ENCODE data around the gene PRDM16.
A peak's percentile ranks its signal among the peaks of the same experiment; 100 is the strongest.

Gene PRDM16

GRCh38 chr1:3212453-3213355, 143.7 kb downstream of the PRDM16 start:
- DNase-seq: no peak

- DNase-seq: no peak
Observed at GRCh38 chr1:3213730-3214129, 144.7 kb downstream of the PRDM16 start.

- no peak for DNase-seq
Observed at GRCh38 chr1:3215198-3216014, 146.4 kb downstream of the PRDM16 start.

- DNase-seq: no peak
Observed at GRCh38 chr1:3216015-3216391, 147.0 kb downstream of the PRDM16 start.

- no peak for DNase-seq
Observed at GRCh38 chr1:3217181-3217641, 148.2 kb downstream of the PRDM16 start.

- no peak for DNase-seq
Observed at GRCh38 chr1:3217979-3218679, 149.1 kb downstream of the PRDM16 start.

GRCh38 chr1:3219005-3219790, 150.2 kb downstream of the PRDM16 start:
- peak; percentile 49 for DNase-seq

- no peak for DNase-seq
Observed at GRCh38 chr1:3219791-3220467, 150.9 kb downstream of the PRDM16 start.

- DNase-seq: no peak
Observed at GRCh38 chr1:3221112-3222041, 152.4 kb downstream of the PRDM16 start.

GRCh38 chr1:3222042-3222692, 153.2 kb downstream of the PRDM16 start:
- no peak for DNase-seq

- DNase-seq: no peak
Observed at GRCh38 chr1:3225661-3226060, 156.7 kb downstream of the PRDM16 start.

- no peak for DNase-seq
Observed at GRCh38 chr1:3226191-3226590, 157.2 kb downstream of the PRDM16 start.

GRCh38 chr1:3226701-3227350, 157.8 kb downstream of the PRDM16 start:
- no peak for DNase-seq

GRCh38 chr1:3227351-3227704, 158.3 kb downstream of the PRDM16 start:
- DNase-seq: no peak

- no peak for DNase-seq
Observed at GRCh38 chr1:3227893-3228292, 158.9 kb downstream of the PRDM16 start.

GRCh38 chr1:3229081-3229725, 160.2 kb downstream of the PRDM16 start:
- DNase-seq: no peak

- DNase-seq: no peak
Observed at GRCh38 chr1:3230553-3230952, 161.6 kb downstream of the PRDM16 start.

GRCh38 chr1:3231245-3231644, 162.2 kb downstream of the PRDM16 start:
- no peak for DNase-seq

GRCh38 chr1:3231826-3232225, 162.8 kb downstream of the PRDM16 start:
- no peak for DNase-seq
